GM15510 (cell line): ENCODE measurements around the gene PCLO.

Experiments used
- POLR2A ChIP-seq: IDR thresholded peaks from 3 replicates; pipeline ENCODE4 v1.6.1; 2011; ENCODE audit warnings: borderline replicate concordance; ENCODE audit not compliant: insufficient read length; ENCODE audit errors: extremely low read depth

Gene PCLO

GRCh38 chr7:83162402-83163256, at the start of gene PCLO:
PCLO (minus strand) TSS chr7:83162884; CDS start chr7:83162592, 292 bp downstream.
- TF ChIP-seq POLR2A, result no peak

GRCh38 chr7:83211685-83212084, 49.0 kb upstream of the PCLO start:
- no peak for TF ChIP-seq POLR2A

GRCh38 chr7:83210479-83210878, 47.8 kb upstream of the PCLO start:
- no peak for TF ChIP-seq POLR2A

GRCh38 chr7:83204715-83205114, 42.0 kb upstream of the PCLO start:
- no peak for TF ChIP-seq POLR2A

- no peak for TF ChIP-seq POLR2A
These were observed 38.7 kb upstream of the PCLO start for GRCh38 chr7:83201355-83201754.

- TF ChIP-seq POLR2A, result no peak
These were observed 28.1 kb upstream of the PCLO start for GRCh38 chr7:83190659-83191389.

GRCh38 chr7:83178796-83179195, 16.1 kb upstream of the PCLO start:
- no peak for TF ChIP-seq POLR2A

- TF ChIP-seq POLR2A, result no peak
These were observed 15.4 kb upstream of the PCLO start for GRCh38 chr7:83178066-83178465.

GRCh38 chr7:83173664-83174063, 11.0 kb upstream of the PCLO start:
- TF ChIP-seq POLR2A, result no peak

- no peak for TF ChIP-seq POLR2A
These were observed 4.1 kb upstream of the PCLO start for GRCh38 chr7:83166781-83167180.

- TF ChIP-seq POLR2A, result no peak
These were observed 734 bp downstream of the PCLO start for GRCh38 chr7:83161899-83162401.

- TF ChIP-seq POLR2A, result no peak
These were observed 1.5 kb downstream of the PCLO start for GRCh38 chr7:83161186-83161585.

GRCh38 chr7:83159731-83160130, 3.0 kb downstream of the PCLO start:
- TF ChIP-seq POLR2A, result no peak

- no peak for TF ChIP-seq POLR2A
These were observed 6.7 kb downstream of the PCLO start for GRCh38 chr7:83156006-83156405.

GRCh38 chr7:83155407-83155806, 7.3 kb downstream of the PCLO start:
- no peak for TF ChIP-seq POLR2A

- TF ChIP-seq POLR2A, result no peak
These were observed 9.3 kb downstream of the PCLO start for GRCh38 chr7:83153419-83153818.

GRCh38 chr7:83150310-83150709, 12.4 kb downstream of the PCLO start:
- TF ChIP-seq POLR2A, result no peak

- TF ChIP-seq POLR2A, result no peak
These were observed 13.2 kb downstream of the PCLO start for GRCh38 chr7:83149466-83149865.
